H1 (cell line): ENCODE results near the gene NANOS3. TPM values are rescaled to one million over a fixed set of nuclear protein-coding genes. Genes with fewer than 3 reads are reported as not detected.

Experiments
- CTCF ChIA-PET: fragments of 300-600 bp; sonication (Branson Sonifier 250); formaldehyde crosslinking; loops from one replicate; lab custom pipeline; 2021; ENCODE audit not compliant: partially characterized antibody; lab: Charles Lee
- POLR2A ChIA-PET: fragments of 300-600 bp; sonication (Branson Sonifier 250); formaldehyde crosslinking; loops from one replicate; lab custom pipeline; 2021; ENCODE audit warnings: inconsistent platforms; ENCODE audit not compliant: partially characterized antibody; lab: Charles Lee
- DNase-seq, 2 experiments: peaks; one replicate each; pipeline versions ENCODE4 v3.0.0 to v3.0.0-alpha.2; 2010 to 2022; ENCODE audit warnings: low spot score in 2 of 2, low read depth in 1 of 2, mixed read lengths in 1 of 2
- FAIRE-seq: peaks from 2 replicates; lab custom pipeline; 2011; peaks lifted over from hg19 to GRCh38; lab: Jason Lieb, UNC
- H2AFZ ChIP-seq: 2 replicates; pipeline ENCODE4 v1.8.1; 2012; ENCODE audit warnings: low read length, inconsistent platforms
- H2AK5ac ChIP-seq: 2 replicates; pipeline ENCODE4 v1.6.1; 2013; ENCODE audit warnings: low read depth, low read length
- H2BK120ac ChIP-seq: replicated peaks from 2 replicates; pipeline ENCODE3; 2013; ENCODE audit warnings: low read depth, low read length, inconsistent platforms
- H2BK12ac ChIP-seq: 2 replicates; pipeline ENCODE4 v1.6.1; 2013; ENCODE audit warnings: low read depth, low read length
- H2BK15ac ChIP-seq: 2 replicates; pipeline ENCODE4 v1.6.1; 2013; ENCODE audit warnings: low read length
- H2BK20ac ChIP-seq: 2 replicates; pipeline ENCODE4 v1.6.1; 2013; ENCODE audit warnings: low read length
- H2BK5ac ChIP-seq: 2 replicates; pipeline ENCODE4 v1.6.1; 2013; ENCODE audit warnings: low read depth, low read length
- H3K14ac ChIP-seq: 2 replicates; pipeline ENCODE4 v1.6.1; 2013; ENCODE audit warnings: inconsistent platforms; ENCODE audit not compliant: insufficient read length
- H3K18ac ChIP-seq: 2 replicates; pipeline ENCODE4 v1.6.1; 2013; ENCODE audit warnings: low read length; ENCODE audit errors: extremely low read depth
- H3K23ac ChIP-seq: 2 replicates; pipeline ENCODE4 v1.6.1; 2013; ENCODE audit warnings: inconsistent platforms; ENCODE audit not compliant: insufficient read length
- H3K23me2 ChIP-seq: 2 replicates; pipeline ENCODE4 v1.6.1; 2013; ENCODE audit warnings: low read depth, low read length
- H3K27ac ChIP-seq: 2 replicates; pipeline ENCODE4 v1.6.1; 2011; ENCODE audit warnings: low read depth, low read length, inconsistent platforms
- H3K27me3 ChIP-seq, 4 experiments: replicated peaks in 1 of 4; 1 replicate in 1 of 4; 2 replicates in 3 of 4; pipeline versions ENCODE4 v1.6.1 to v1.8.1; 2011 to 2013; ENCODE audit warnings: low read length in 3 of 4, mild to moderate bottlenecking in 3 of 4, inconsistent platforms in 2 of 4, mixed read lengths in 2 of 4, moderate library complexity in 1 of 4; ENCODE audit not compliant: control insufficient read depth in 3 of 4, insufficient read depth in 3 of 4; ENCODE audit errors: extremely low read depth in 1 of 4
- H3K36me3 ChIP-seq, 4 experiments: 2 replicates each; pipeline versions ENCODE4 v1.6.1 to v1.8.1; 2011 to 2013; ENCODE audit warnings: mild to moderate bottlenecking in 4 of 4, low read length in 3 of 4, moderate library complexity in 2 of 4, control low read depth in 1 of 4, inconsistent platforms in 1 of 4; ENCODE audit not compliant: insufficient read depth in 4 of 4, control insufficient read depth in 2 of 4
- H3K4ac ChIP-seq: replicated peaks from 2 replicates; pipeline ENCODE3; 2013; ENCODE audit warnings: low read length, low read depth, mixed read lengths, inconsistent platforms; ENCODE audit not compliant: insufficient read length
- H3K4me1 ChIP-seq, 4 experiments: replicated peaks in 1 of 4; 1 replicate in 1 of 4; 2 replicates in 3 of 4; pipeline versions ENCODE4 v1.6.1 to v1.8.1; 2011 to 2013; ENCODE audit warnings: low read length in 3 of 4, inconsistent platforms in 2 of 4, mixed read lengths in 1 of 4; ENCODE audit not compliant: insufficient read depth in 4 of 4, control insufficient read depth in 3 of 4
- H3K4me2 ChIP-seq, 2 experiments: 2 replicates each; pipeline versions ENCODE4 v1.6.1 to v1.8.1; 2011 to 2013; ENCODE audit warnings: low read depth in 2 of 2, low read length in 2 of 2, control low read depth in 1 of 2, inconsistent platforms in 1 of 2, mild to moderate bottlenecking in 1 of 2; ENCODE audit not compliant: insufficient read depth in 1 of 2
- H3K4me3 ChIP-seq, 4 experiments: fragments of 200-600, 300-600 bp in 1 of 4; sonication (generic), shearing (Covaris generic), sonication (Bioruptor Twin) in 1 of 4; 2 replicates each; pipeline versions ENCODE4 v1.5.1 to v1.8.1; 2011 to 2016; ENCODE audit warnings: low read length in 4 of 4, low read depth in 3 of 4, control low read depth in 2 of 4, inconsistent platforms in 2 of 4, mild to moderate bottlenecking in 2 of 4, mixed read lengths in 1 of 4, moderate library complexity in 1 of 4; ENCODE audit not compliant: insufficient read depth in 2 of 4; ENCODE audit errors: extremely low read depth in 1 of 4
- H3K56ac ChIP-seq: replicated peaks from 2 replicates; pipeline ENCODE3; 2013; ENCODE audit warnings: low read depth, mild to moderate bottlenecking, mixed read lengths, low read length, inconsistent platforms; ENCODE audit not compliant: insufficient read length
- H3K79me1 ChIP-seq: 2 replicates; pipeline ENCODE4 v1.6.1; 2013; ENCODE audit warnings: low read depth, low read length, control low read depth
- H3K79me2 ChIP-seq, 2 experiments: 2 replicates each; pipeline versions ENCODE4 v1.6.1 to v1.8.1; 2012 to 2013; ENCODE audit warnings: low read length in 2 of 2, mild to moderate bottlenecking in 2 of 2, inconsistent platforms in 1 of 2; ENCODE audit not compliant: insufficient read depth in 2 of 2, control insufficient read depth in 1 of 2
- H3K9ac ChIP-seq, 4 experiments: replicated peaks in 1 of 4; 1 replicate in 1 of 4; 2 replicates in 3 of 4; pipeline versions ENCODE4 v1.6.1 to v1.8.1; 2011 to 2013; ENCODE audit warnings: low read depth in 3 of 4, low read length in 3 of 4, control low read depth in 2 of 4, mild to moderate bottlenecking in 2 of 4, moderate library complexity in 2 of 4, inconsistent platforms in 1 of 4; ENCODE audit errors: extremely low read depth in 1 of 4
- H3K9me3 ChIP-seq, 2 experiments: 2 replicates each; pipeline versions ENCODE4 v1.6.1 to v1.8.1; 2012 to 2013; ENCODE audit warnings: mild to moderate bottlenecking in 2 of 2, moderate library complexity in 2 of 2, control low read depth in 1 of 2, inconsistent platforms in 1 of 2, low read depth in 1 of 2, low read length in 1 of 2, mixed read lengths in 1 of 2; ENCODE audit not compliant: insufficient read depth in 2 of 2
- H4K20me1 ChIP-seq, 2 experiments: replicated peaks in 1 of 2; 2 replicates each; pipeline versions ENCODE3 to v1.8.1; 2011 to 2013; ENCODE audit warnings: inconsistent platforms in 2 of 2, low read length in 2 of 2, mild to moderate bottlenecking in 1 of 2; ENCODE audit not compliant: insufficient read depth in 2 of 2, control insufficient read depth in 1 of 2
- H4K5ac ChIP-seq: 2 replicates; pipeline ENCODE4 v1.6.1; 2013; ENCODE audit warnings: low read length, low read depth, mixed read lengths, inconsistent platforms; ENCODE audit not compliant: insufficient read length
- H4K8ac ChIP-seq: 2 replicates; pipeline ENCODE4 v1.8.0; 2013; ENCODE audit warnings: mild to moderate bottlenecking, moderate library complexity, low read length, inconsistent platforms; ENCODE audit not compliant: insufficient read depth; ENCODE audit errors: extremely low read depth
- H4K91ac ChIP-seq: replicated peaks from 2 replicates; pipeline ENCODE3; 2013; ENCODE audit warnings: low read length, mixed read lengths, inconsistent platforms; ENCODE audit not compliant: insufficient read length
- BCL11A ChIP-seq, 2 experiments: IDR thresholded peaks; one replicate each; pipeline ENCODE4 v1.6.1; 2011; ENCODE audit warnings: low read depth in 2 of 2, low read length in 2 of 2, mild to moderate bottlenecking in 2 of 2
- CEBPB ChIP-seq: IDR thresholded peaks from 2 replicates; pipeline ENCODE4 v1.6.1; 2012; ENCODE audit warnings: low read depth, low read length
- GABPA ChIP-seq: IDR thresholded peaks from 2 replicates; pipeline ENCODE4 v1.6.1; 2011; ENCODE audit warnings: mild to moderate bottlenecking, low read length, moderate library complexity, borderline replicate concordance; ENCODE audit not compliant: insufficient read depth
- SP1 ChIP-seq: IDR thresholded peaks from 2 replicates; pipeline ENCODE4 v1.6.1; 2011; ENCODE audit warnings: low read depth, low read length
- ZNF274 ChIP-seq: IDR thresholded peaks from 2 replicates; pipeline ENCODE4 v1.7.0; 2012; ENCODE audit warnings: low read length, borderline replicate concordance; ENCODE audit errors: extremely low read depth
- WGBS, 2 experiments: shearing (Covaris generic) in 1 of 2; methylation state at CpG; one replicate each; pipeline versions ENCODE4 v1.1.6 to v1.1.7; 2013 to 2015; ENCODE audit warnings: low lambda C conversion rate in 2 of 2, mixed read lengths in 2 of 2, inconsistent platforms in 1 of 2, low coverage in 1 of 2, missing lambda C conversion rate in 1 of 2; ENCODE audit not compliant: insufficient replicate concordance in 2 of 2, insufficient coverage in 1 of 2, insufficient read length in 1 of 2; ENCODE audit errors: extremely low coverage in 1 of 2, missing lambda C conversion rate in 1 of 2; 5-methylcytosine and 5-hydroxymethylcytosine counted together
- polyA plus RNA-seq, 7 experiments: library from polyadenylated mRNA; depleted of rRNA in 3 of 7; stranded (reverse) in 5 of 7; unstranded in 2 of 7; fragments of >200 nt in 5 of 7; fragments of 200-250 nt in 2 of 7; gene quantifications; 1 replicate in 5 of 7; 2 replicates in 1 of 7; 4 replicates in 1 of 7; pipeline versions ENCODE4 v1.2.1 to v1.2.3, GENCODE V29; 2011 to 2013; ENCODE audit warnings: missing spikeins in 2 of 7, mixed read lengths in 2 of 7
- total RNA-seq: library from RNA; stranded (reverse); fragmentation: NEBNext Ultra II Directional; extraction: Animal tissue kit (Norgen Biotek cat#: 25700); gene quantifications from 2 replicates; pipeline ENCODE4 v1.2.1, GENCODE V29; 2021
- TF ChIP-seq, protein P1 (sequence below): IDR thresholded peaks from 2 replicates; pipeline ENCODE4 v1.6.1; 2012; ENCODE audit warnings: inconsistent platforms
- TF ChIP-seq, protein P2 (sequence below): IDR thresholded peaks from 2 replicates; pipeline ENCODE4 v1.6.1; 2012; ENCODE audit warnings: inconsistent platforms

NANOS3 gene
- total and polyA plus RNA-seq, 2 of the 8 experiments (the other 6 are each of a cell fraction or from before 2014, with no cell fraction given) = 0.62 TPM; not detected in 1

GRCh38 chr19:13918726-13919411, 41.9 kb downstream of the NANOS3 start:
- Histone ChIP-seq H2BK12ac (no peak overlapping the region), H2AFZ (no peak overlapping the region), H2BK120ac (no peak overlapping the region), H3K4me1 (no peaks in the 10 kb centered on the region), H3K27ac (no peak overlapping the region), H3K79me2 (no peaks in the 10 kb centered on the region), H2AK5ac (no peak overlapping the region), H3K9me3 (peaks cover 9 to 10% of the 10 kb centered on the region in 2 experiments), H3K56ac (no peak overlapping the region), H3K14ac (no peak overlapping the region), H4K8ac (no peak overlapping the region), H3K18ac (no peak overlapping the region), H4K5ac (no peak overlapping the region), H3K9ac (no peak overlapping the region), H3K4ac (no peak overlapping the region), H3K4me3 (no peak overlapping the region), H3K36me3 (peaks cover 9 to 44% (median 37%) of the 10 kb centered on the region in 4 experiments), H3K4me2 (no peak overlapping the region), H3K23ac (no peak overlapping the region), H4K20me1 (peaks cover 0 to 3% of the 10 kb centered on the region in 2 experiments), H3K23me2 (no peaks in the 10 kb centered on the region), H2BK5ac (no peak overlapping the region), H2BK15ac (no peak overlapping the region), H4K91ac (no peak overlapping the region), H2BK20ac (no peak overlapping the region), H3K27me3 (no peaks in the 10 kb centered on the region), H3K79me1 (no peaks in the 10 kb centered on the region)
- CTCF ChIA-PET = interaction anchor here (1.0 to 1.3 kb wide), 3 partner anchors 8 to 124 kb away, joined by 3 to 6 read pairs (median 4); no protein-coding TSS in a partner anchor
- POLR2A ChIA-PET = interaction anchor here (1.1 to 1.3 kb wide), 6 partner anchors 8 to 124 kb away, joined by 3 to 5 read pairs (median 3); no protein-coding TSS in a partner anchor
- peak in 1 of 2 experiments; percentile 64 for DNase-seq
- FAIRE-seq = no peak
- WGBS, 2 experiments = 96% methylated on average over 4 of the region's 34 CpGs; no CpG with 5 or more reads in 1 of the 2 experiments
- no peak for TF ChIP-seq GABPA
- TF ChIP-seq CEBPB = no peak
- TF ChIP-seq, protein P1, sequence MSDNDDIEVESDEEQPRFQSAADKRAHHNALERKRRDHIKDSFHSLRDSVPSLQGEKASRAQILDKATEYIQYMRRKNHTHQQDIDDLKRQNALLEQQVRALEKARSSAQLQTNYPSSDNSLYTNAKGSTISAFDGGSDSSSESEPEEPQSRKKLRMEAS = no peak
- TF ChIP-seq ZNF274 = no peak
- TF ChIP-seq, protein P2, sequence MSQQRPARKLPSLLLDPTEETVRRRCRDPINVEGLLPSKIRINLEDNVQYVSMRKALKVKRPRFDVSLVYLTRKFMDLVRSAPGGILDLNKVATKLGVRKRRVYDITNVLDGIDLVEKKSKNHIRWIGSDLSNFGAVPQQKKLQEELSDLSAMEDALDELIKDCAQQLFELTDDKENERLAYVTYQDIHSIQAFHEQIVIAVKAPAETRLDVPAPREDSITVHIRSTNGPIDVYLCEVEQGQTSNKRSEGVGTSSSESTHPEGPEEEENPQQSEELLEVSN = no peak
- no peak for TF ChIP-seq SP1
- TF ChIP-seq BCL11A (IDR thresholded peaks at IDR 0.05; ENCODE audit: low read depth in 2 of 2, low read length in 2 of 2) = no peak
